ENCODE results near the gene KIF5A. TPM values are rescaled to one million over a fixed set of nuclear protein-coding genes. Genes with fewer than 3 reads are reported as not detected.

Gene KIF5A
- total and polyA plus RNA-seq, 2 of the 13 experiments (the other 11 are each of a cell fraction or from before 2014, with no cell fraction given), result 1.6 to 11.9 TPM

DNA sequence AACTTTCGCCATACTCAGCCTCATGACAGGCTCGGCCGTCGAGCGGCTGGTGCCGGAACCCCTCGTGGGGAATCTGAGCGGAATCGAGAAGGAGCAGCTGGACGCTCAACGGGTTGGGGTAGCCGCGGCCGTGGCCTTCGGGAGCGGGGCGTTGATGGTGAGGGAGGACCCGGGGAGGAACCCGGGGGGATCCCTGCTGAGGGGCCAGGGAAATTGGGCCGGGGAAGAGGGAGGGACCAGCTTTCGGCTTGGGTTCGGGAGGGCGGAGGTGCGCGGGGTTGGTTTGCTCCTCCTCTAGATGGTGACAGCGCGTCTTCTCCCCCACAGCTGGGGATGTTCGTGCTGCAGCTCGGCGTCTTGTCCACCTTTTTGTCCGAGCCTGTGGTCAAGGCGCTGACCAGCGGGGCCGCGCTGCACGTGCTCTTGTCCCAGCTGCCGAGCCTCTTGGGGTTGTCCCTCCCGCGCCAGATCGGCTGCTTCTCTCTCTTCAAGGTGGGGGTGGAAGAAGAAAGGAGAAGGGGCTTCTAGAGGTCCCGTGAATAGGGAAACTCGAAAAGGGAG is 71.2 kb downstream of the KIF5A start (continued):
- TF ChIP-seq, protein P1, sequence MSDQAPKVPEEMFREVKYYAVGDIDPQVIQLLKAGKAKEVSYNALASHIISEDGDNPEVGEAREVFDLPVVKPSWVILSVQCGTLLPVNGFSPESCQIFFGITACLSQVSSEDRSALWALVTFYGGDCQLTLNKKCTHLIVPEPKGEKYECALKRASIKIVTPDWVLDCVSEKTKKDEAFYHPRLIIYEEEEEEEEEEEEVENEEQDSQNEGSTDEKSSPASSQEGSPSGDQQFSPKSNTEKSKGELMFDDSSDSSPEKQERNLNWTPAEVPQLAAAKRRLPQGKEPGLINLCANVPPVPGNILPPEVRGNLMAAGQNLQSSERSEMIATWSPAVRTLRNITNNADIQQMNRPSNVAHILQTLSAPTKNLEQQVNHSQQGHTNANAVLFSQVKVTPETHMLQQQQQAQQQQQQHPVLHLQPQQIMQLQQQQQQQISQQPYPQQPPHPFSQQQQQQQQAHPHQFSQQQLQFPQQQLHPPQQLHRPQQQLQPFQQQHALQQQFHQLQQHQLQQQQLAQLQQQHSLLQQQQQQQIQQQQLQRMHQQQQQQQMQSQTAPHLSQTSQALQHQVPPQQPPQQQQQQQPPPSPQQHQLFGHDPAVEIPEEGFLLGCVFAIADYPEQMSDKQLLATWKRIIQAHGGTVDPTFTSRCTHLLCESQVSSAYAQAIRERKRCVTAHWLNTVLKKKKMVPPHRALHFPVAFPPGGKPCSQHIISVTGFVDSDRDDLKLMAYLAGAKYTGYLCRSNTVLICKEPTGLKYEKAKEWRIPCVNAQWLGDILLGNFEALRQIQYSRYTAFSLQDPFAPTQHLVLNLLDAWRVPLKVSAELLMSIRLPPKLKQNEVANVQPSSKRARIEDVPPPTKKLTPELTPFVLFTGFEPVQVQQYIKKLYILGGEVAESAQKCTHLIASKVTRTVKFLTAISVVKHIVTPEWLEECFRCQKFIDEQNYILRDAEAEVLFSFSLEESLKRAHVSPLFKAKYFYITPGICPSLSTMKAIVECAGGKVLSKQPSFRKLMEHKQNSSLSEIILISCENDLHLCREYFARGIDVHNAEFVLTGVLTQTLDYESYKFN (CRISPR knock-in tag; conservative IDR thresholded peaks at IDR 0.05), result 0 out of 2 replicates have a peak, but pooled peaks have one; percentile 7
- no peak for TF ChIP-seq U2AF2 (IDR thresholded peaks at IDR 0.05; ENCODE audit: low read depth, low read length)
- TF ChIP-seq STAG1 (CRISPR knock-in tag; IDR thresholded peaks at IDR 0.05), result no peak
- TF ChIP-seq, protein P2, sequence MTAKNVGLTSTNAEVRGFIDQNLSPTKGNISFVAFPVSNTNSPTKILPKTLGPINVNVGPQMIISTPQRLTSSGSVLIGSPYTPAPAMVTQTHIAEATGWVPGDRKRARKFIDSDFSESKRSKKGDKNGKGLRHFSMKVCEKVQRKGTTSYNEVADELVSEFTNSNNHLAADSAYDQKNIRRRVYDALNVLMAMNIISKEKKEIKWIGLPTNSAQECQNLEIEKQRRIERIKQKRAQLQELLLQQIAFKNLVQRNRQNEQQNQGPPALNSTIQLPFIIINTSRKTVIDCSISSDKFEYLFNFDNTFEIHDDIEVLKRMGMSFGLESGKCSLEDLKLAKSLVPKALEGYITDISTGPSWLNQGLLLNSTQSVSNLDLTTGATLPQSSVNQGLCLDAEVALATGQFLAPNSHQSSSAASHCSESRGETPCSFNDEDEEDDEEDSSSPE (CRISPR knock-in tag; IDR thresholded peaks at IDR 0.05), result no peak
- TF ChIP-seq, protein P3, sequence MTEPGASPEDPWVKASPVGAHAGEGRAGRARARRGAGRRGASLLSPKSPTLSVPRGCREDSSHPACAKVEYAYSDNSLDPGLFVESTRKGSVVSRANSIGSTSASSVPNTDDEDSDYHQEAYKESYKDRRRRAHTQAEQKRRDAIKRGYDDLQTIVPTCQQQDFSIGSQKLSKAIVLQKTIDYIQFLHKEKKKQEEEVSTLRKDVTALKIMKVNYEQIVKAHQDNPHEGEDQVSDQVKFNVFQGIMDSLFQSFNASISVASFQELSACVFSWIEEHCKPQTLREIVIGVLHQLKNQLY (CRISPR knock-in tag; IDR thresholded peaks at IDR 0.05), result no peak
- TF ChIP-seq FOXO1 (CRISPR knock-in tag; IDR thresholded peaks at IDR 0.05), result no peak
- TF ChIP-seq GATA4 (IDR thresholded peaks at IDR 0.05; ENCODE audit: borderline replicate concordance, low read depth), result no peak
- TF ChIP-seq CENPT (CRISPR knock-in tag; IDR thresholded peaks at IDR 0.05; ENCODE audit: low read depth), result no peak
- no peak for TF ChIP-seq MYC (CRISPR knock-in tag; IDR thresholded peaks at IDR 0.05; ENCODE audit: borderline replicate concordance)
- no peak for TF ChIP-seq ZNF761 (CRISPR knock-in tag; conservative IDR thresholded peaks at IDR 0.05)
- 0 out of 2 replicates have a peak, but pooled peaks have one; percentile 9 for TF ChIP-seq ZNF235 (CRISPR knock-in tag; IDR thresholded peaks at IDR 0.05; ENCODE audit: borderline replicate concordance)
- TF ChIP-seq, protein P4, sequence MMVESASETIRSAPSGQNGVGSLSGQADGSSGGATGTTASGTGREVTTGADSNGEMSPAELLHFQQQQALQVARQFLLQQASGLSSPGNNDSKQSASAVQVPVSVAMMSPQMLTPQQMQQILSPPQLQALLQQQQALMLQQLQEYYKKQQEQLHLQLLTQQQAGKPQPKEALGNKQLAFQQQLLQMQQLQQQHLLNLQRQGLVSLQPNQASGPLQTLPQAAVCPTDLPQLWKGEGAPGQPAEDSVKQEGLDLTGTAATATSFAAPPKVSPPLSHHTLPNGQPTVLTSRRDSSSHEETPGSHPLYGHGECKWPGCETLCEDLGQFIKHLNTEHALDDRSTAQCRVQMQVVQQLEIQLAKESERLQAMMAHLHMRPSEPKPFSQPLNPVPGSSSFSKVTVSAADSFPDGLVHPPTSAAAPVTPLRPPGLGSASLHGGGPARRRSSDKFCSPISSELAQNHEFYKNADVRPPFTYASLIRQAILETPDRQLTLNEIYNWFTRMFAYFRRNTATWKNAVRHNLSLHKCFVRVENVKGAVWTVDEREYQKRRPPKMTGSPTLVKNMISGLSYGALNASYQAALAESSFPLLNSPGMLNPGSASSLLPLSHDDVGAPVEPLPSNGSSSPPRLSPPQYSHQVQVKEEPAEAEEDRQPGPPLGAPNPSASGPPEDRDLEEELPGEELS (CRISPR knock-in tag; IDR thresholded peaks at IDR 0.05), result no peak
- TF ChIP-seq, protein P5, sequence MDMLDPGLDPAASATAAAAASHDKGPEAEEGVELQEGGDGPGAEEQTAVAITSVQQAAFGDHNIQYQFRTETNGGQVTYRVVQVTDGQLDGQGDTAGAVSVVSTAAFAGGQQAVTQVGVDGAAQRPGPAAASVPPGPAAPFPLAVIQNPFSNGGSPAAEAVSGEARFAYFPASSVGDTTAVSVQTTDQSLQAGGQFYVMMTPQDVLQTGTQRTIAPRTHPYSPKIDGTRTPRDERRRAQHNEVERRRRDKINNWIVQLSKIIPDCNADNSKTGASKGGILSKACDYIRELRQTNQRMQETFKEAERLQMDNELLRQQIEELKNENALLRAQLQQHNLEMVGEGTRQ (IDR thresholded peaks at IDR 0.05; ENCODE audit: low read depth, low read length), result no peak
- TF ChIP-seq, protein P5 (CRISPR knock-in tag; IDR thresholded peaks at IDR 0.05; ENCODE audit: borderline replicate concordance), result no peak
- TF ChIP-seq TOPORS (CRISPR knock-in tag; IDR thresholded peaks at IDR 0.05), result no peak
- peak; percentile 86 for TF ChIP-seq ZNF777 (CRISPR knock-in tag; IDR thresholded peaks at IDR 0.05)
- no peak for TF ChIP-seq KLF16 (CRISPR knock-in tag; IDR thresholded peaks at IDR 0.05)
- no peak for TF ChIP-seq ZNF788 (CRISPR knock-in tag; IDR thresholded peaks at IDR 0.05; ENCODE audit: borderline replicate concordance)
- TF ChIP-seq ARHGAP35 (CRISPR knock-in tag; IDR thresholded peaks at IDR 0.05; ENCODE audit: borderline replicate concordance), result no peak
